Kidney tubule cell (primary cell): ENCODE data around the gene MXI1.
"Not testable (repeated sequence)": the region's sequence is repeated elsewhere in the genome, so short reads cannot be mapped to it uniquely, and the experiment has no call there.

Experiments used
- DNase-seq: peaks from one replicate; pipeline ENCODE4 v3.0.0-alpha.2; 2018; ENCODE audit warnings: low spot score

The MXI1 gene

DNA sequence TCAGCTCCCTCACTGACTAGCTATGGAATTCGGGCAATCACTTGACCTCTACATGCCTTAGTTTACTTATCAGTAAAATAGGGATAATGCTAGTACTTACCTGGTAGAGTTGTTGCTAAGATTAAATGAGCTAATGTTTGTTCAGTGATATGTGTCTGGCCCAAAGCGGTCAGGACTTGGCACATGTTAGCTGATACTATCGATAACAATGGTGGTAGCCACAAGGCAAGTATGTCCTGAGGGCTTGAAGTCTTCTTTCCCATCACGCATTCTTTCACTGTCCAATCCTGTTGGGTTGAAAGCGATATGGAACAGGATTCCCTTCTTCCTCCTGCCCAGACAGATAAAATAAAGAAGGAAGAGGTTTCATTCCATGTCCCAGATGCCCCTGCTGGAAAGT is 25.5 kb upstream of the MXI1 start:
- no peak for DNase-seq

DNA sequence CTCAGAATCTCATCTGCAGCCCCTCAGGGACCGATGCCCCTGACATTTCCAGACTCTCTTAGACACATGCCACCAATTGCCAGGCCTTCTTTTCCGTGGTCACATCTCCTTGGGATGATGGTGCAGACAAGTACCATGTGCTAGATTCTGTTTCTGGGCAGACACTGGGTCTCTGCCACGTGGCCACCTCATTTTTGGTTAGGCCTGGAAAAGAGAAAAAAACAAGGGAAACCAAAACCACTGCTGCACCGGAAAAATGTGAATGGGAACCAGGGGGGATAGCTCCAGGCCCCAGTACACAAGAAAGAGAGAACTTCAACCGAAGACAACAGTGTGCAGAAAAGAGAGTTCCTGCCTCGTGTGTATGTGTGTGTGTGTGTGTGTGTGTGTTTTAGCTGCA is 23.0 kb upstream of the MXI1 start:
- DNase-seq: no peak

DNA sequence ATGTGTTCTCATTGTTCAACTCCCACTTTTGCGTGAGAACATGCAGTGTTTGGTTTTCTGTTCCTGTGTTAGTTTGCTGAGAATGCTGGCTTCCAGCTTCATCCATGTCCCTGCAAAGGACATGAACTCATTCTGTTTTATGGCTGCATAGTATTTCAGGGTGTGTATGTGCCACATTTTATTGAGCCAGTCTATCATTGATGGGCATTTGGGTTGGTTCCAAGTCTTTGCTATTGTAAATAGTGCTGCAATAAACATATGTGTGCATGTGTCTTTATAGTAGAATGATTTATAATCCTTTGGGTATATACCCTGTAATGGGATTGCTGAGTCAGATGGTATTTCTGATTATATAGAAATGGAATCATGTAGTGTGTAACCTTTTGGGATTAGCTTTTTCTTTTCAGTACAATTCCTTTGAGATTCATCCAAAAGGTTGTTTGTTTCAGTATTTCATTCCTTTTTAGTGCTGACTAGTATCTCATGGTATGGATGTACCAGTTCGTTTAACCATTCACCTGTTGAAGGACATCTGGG is 21.7 kb upstream of the MXI1 start:
- DNase-seq: not testable (repeated sequence)

DNA sequence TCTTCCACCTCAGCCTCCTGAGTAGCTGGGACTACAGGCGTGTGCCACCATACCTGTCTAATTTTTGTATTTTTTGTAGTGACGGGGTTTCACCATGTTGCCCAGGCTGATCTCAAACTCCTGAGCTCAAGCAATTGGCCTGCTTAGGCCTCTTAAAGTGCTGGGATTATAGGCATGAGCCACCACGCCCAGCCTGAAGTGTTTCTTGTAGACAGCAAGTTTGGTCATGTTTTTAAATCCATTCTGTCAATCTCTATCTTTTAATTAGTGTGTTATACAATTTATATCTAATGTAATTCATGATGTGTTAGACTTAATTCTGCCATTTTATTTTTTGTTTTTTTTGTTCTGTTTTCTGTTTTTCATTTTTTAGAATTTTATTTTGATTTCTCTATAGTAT is 17.2 kb upstream of the MXI1 start:
- no peak for DNase-seq

DNA sequence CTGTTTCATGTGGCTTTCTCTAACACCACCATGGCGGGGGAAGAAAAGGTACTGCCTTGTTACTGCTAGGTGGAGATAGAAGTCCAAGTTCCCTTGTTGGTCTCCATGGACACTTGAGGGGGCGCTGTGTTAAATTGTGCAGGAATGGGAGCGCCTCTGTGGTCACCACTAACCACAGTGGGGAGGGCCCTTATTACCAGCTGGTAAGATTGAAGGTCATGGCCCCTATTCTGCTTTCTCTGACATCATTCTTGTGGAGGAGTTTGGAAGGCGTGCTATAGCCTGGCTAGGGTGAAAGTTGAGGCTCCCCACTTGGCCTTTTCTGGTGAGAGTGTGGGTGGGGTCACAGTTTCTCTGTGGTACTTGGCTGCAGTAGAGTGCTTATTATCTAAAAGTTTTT is 14.9 kb upstream of the MXI1 start:
- DNase-seq: no peak

DNA sequence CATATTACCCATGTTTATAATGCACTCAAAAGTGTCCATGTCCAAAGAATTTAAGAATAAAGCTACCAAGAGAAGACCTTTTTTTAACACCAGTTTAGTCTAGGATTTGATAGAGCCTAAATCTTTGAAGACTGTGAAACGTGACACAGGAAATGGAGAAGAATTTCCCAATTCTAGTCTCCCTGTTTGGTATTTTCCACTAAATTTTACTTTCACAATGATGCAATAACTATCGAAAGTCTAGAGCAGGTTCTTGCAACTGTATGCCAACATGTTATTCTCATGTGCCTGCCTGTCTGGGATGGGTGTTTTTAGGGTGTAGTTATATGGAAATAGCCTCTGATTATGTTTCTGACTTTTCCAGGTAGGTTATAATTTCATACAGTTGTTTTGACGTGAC is 6.9 kb upstream of the MXI1 start:
- no peak for DNase-seq

DNA sequence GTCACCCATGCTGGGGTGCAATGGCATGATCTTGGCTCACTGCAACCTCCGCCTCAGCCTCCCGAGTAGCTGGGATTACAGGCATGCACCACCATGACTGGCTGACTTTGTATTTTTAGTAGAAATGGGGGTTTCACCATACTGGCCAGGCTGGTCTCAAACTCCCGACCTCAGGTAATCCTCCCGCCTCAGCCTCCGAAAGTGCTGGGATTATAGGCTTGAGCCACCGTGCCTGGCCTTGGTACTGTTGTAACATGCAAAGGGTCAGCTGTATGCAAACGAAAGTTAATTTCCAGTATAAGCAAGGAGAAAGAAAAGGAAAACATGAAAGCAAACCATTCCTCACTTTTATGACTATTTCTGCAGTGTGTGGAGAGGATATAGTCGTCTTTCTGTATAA is 6.4 kb upstream of the MXI1 start:
- not testable (repeated sequence) for DNase-seq

DNA sequence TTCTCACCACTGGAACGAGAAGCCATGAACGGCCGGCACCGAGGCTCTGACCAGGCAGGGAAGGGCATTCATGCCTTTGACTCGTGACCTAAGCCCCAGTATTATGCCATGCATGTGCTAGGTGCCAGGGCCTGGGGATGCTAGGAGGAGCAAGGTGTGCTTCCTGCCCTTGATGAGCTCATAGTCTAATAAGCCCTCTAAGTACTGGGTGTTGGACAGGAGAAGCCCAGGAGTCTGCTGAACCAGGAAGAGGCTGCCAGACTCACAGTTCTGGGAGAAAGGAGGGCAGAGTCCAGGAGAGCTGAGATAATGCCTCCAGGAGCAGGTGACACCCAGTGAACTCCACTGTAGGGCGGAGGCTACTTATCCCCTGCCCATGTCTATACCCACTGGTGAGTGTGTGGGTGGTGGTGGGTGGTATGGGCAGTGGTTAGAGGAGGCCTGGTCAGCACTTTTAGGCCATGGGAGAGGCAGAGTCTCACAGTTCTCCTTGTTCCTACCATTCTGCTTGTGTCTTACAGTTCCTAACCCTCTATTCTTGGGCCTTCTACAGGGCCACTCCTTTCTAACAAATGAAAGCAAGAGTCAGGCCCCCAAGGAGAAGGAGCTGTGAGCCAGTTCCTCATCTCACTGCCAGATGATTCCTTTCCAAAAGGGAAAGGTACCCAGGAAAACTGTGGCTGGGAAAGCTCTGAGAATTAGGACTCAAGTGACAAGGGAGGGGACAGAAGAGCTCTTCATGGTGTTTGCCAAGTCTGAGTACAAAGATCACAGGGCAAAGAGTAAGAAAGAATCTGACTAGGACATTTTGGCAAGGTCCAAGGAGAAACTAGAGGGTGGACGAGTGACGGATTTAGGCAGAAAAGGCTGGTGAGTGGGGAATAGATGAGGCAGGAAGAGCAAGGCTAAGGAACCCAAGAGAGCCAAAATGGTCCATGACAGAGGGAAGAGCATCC is 3.6 kb upstream of the MXI1 start:
- peak; percentile 75 for DNase-seq

DNA sequence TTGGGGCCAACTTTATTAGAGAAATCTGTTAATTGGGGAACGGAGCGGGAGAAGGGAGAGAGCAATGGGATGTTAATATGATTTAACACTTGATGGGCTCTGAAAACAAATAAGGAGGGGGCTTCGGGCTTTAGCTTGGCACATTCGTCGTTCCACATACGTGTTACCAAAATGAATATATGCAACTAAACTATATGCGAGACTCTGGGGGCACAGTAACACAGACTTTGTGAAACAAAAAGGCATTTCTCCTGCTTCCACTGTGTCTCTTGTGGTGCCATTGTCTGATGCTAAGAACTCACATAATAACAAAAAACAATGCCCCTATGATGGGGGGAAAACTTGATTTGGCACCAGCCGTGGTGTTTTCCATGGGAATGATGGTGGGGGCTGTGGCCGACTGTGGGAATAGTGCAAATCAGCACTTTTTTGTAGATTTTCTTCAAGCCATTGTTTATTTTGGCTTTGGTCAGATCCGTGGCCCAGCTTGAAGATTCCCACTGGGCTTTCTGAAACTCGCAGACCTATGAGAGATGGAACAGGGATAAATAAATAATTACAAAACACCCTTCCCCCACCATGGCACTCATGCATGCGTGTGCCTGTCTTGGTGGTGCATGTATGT is 2.2 kb upstream of the MXI1 start:
- DNase-seq: no peak

DNA sequence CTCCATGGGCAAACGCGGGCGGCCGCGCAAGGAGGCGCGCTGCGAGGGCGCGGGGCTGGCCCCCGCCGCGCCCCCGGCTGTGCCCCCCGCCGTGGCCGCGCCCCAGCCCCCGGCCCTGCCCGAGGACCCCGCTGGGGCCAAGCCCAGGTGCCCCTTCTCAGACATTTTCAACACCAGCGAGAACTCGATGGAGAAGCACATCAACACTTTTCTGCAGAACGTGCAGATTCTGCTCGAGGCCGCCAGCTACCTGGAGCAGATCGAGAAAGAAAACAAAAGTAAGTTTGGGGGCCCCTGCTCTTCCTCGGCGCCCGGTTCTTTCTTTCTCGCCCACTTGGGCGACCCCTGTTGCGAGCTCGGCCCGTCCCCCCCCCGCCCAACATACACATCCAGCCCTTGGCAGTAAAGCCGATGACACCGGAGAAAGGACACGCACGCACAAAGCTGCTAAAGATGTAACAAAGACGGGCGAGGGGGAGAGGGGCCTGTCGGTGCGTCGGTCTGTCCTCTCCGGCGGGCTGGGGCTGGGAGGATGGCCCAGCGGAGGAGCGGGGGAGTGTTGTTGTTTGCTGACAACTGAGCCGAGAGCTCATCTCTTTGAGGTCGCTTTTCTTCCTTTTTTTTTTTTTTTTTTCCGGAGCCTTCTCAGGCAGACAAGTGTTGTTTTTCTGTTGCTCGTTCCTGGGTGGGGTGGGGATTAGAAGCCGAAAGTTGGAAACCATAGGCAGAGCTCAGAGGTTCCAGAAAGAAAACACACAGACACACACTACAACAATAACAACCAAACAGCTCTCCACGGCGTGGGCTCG is 604 bp downstream of the MXI1 start:
- peak; percentile 31 for DNase-seq

DNA sequence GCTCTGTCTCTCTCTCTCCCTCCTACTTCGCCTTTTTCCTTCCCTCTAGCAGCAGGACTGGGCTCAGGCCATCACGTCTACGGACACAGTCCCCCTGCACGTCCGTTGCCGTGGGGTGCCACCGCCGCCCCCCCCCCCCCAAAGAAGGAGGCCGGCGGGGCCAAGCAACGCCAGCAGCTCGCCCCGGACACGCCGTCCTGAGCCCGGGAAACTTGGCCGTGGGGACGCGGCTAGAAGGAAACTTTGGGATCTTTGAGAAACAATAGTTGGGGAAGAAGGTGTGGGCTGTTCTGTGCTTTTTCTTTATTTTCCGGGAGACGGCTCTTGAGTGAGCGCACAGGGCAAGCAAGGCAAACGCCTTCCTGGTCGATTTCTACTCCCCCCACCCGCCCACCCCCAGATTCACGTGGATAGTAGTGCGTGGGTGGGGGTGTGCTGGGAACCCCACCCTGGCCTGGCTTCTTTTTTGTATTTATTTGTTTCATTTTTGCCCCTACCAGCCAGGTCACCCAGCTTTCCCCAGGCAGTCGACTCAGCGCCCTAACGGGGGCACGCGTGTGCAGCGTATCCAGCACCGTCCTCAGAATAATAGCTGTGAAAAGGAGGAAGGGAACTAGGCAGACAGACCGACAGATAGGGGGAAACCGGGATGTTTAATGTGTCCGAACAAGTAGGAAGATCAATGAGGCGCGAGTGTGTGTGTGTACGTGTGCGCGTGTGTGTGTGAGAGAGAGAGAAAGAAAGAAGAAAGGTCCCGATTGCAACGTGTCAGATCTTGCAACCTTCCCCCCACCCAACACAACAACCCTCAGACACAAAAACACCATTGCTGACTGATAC is 1.4 kb downstream of the MXI1 start:
- peak; percentile 48 for DNase-seq

DNA sequence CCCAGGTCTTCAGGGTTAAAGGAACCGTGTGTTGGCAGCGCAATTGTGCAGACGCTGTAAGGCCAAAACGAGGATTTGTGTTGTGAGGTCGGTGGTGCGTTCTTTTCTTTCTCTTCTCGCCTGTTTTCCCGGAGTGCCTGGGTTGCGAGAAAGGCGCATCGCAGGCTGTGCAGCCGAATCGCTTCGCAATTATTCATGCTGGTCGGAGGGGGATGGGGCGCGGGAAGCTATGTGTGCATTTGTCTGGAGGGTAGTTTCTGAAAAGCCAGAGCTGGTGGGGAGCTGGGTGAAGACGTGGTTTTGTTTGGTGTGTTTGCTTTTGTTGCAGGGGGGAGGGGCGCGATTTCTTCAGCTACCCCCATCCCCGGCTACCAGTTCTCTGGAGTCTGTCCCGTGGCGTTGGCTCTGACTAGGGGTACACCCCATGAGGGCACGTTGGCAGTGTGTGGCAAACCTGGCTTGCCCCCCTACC is 2.1 kb downstream of the MXI1 start:
- DNase-seq: peak; percentile 80

DNA sequence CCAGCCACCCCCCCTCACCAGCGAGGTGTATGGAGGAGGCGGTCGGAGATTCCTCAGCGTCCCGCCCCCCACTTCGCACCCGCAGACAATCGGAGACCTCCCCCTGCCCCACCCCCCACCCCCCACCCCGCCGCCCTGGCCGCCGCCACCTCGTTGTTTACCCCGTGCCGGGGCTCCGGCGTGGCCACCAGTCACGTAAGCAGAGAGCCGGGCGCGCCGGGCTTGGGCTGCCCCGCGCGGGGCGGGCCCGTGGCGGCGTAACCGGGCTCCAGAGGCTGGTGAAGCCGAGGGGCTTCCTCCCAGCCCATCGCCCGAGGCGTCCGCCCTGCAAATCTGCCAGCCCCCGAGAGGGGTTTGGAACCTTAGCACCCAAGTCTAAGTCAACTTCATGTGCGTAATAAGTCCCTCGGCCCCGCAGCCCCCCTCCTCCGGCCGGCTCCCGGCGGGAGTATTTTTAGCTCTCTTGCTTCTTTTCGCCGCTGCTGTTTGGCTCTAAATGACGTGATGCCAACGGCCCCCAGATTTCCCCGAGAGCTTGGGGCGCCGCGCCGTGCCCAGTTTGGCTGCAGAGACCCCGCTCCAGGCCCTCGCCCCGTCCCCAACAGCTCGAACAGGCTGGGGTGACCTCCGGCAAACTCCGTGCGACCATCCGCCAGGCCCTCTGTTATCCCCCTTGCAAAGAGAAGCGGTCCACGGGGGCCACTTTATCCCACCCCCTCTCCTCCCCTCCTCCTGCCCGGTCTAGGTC is 2.7 kb downstream of the MXI1 start:
- DNase-seq: peak; percentile 56

DNA sequence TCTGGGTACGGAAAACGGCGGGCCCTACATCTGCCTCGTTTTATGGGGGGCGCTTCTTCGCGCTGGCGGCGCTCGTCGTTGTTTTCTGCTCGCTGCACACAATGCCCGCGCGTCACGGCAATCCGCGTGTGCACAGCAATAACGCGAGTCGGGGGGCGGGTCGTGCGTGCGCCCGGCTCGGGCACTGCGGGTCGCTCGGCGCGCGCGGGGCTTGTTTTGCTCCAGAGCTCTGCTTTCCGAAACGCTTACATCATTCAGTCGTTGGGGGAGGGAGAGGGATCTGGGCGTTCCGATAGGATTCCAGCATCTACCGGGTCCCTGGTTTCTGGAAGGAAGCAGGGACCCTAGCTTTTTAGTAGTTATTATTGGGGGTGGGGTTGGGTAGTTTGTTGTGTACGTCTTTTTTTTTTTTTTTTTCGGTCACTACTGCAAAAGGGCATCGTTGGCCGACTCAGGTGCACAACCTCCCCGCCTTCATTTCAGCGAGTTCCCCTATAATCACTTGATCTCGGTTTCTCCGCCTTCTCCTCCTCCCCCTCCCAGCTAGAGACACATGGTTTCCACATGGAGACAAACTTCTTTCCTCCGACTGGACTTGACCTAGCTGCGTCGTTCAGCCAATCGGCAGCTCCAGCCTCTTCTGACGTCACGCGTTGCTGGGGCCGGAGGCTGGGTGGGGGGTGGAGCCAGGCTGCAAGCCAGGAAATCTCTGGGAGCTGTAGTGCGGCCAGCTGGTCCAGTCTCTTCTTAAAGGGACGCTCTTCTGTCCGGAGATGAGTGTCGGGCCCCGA is 3.5 kb downstream of the MXI1 start:
- DNase-seq: peak; percentile 98

DNA sequence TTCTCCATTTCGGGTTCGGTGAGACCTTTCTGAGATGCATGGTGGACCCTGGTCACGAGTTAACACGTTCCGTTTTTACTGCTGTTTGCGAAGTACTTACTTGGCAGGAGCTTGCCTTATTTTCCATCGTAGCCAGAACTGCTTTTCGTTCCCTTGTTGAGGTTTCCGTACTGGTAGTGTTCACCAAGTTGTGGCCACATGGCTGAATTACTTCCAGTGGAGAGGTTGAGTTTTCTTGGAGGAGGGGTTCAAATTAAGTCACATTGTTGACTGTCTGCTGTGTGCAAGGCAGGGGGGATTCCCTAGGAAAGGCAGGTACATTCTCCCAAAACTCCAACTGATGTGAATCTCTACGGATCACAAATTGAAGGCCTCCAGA is 4.0 kb downstream of the MXI1 start:
- DNase-seq: no peak

DNA sequence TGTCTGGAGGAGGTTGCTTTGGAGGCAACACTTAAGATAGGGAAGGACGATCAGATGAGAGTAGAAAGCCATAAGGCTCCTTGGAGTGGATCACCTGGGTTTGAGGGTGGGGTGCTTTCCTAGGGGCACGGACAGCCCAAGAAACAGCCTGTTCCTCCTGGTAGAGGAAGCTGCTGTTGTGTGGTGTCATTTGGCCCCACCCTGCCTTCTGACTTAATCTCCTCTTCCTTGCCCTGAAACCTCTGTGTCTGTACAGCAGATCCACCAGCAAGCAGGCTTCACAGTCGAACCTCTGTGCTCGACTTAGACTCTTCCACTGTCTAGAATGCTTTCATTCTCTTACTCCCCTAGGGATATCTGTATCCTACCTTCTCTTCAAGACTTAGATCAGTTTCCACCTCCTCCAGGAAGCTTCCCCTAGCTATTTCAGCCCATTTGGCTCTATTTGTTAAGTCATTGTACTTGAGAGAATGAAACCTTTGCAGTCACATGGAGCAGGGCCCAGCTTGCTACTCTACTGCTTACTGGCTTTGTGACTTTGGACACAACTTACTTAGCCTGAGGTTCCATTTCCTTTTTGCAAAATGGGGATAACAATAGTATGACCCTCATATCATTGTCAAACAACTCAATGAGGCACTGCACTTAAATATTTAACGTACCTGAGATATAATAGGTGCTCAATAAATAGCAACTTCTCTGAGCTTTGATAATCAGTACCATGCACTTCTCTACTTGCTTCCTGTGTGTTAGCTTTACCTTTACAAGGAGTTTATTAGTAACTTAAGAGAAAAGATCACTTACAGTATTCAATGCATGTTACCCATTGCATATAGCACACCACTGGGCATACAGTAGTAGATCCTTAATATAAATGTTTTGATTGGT is 5.0 kb downstream of the MXI1 start:
- DNase-seq: no peak

DNA sequence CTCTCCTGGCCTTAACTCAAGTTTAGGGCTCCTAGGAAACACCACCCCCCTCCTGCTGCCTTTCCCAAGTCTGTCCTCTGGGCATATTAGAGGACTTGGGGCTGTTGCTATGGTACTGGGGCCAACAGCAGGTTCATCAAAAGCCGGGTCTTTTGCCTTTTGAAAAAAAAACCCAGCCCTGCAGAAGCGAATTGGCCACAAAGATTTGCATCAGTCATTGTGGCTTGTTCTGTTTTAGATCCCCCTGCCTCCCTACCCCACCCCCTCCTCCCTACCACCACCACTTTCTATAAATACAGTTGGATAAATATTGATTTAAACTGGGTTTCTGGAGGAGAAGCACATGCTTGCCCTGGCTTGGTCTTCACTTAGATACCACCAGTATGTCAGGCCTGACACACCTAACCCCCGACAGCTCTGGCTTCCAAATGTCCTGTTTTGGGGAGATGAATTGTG is 7.0 kb downstream of the MXI1 start:
- no peak for DNase-seq

DNA sequence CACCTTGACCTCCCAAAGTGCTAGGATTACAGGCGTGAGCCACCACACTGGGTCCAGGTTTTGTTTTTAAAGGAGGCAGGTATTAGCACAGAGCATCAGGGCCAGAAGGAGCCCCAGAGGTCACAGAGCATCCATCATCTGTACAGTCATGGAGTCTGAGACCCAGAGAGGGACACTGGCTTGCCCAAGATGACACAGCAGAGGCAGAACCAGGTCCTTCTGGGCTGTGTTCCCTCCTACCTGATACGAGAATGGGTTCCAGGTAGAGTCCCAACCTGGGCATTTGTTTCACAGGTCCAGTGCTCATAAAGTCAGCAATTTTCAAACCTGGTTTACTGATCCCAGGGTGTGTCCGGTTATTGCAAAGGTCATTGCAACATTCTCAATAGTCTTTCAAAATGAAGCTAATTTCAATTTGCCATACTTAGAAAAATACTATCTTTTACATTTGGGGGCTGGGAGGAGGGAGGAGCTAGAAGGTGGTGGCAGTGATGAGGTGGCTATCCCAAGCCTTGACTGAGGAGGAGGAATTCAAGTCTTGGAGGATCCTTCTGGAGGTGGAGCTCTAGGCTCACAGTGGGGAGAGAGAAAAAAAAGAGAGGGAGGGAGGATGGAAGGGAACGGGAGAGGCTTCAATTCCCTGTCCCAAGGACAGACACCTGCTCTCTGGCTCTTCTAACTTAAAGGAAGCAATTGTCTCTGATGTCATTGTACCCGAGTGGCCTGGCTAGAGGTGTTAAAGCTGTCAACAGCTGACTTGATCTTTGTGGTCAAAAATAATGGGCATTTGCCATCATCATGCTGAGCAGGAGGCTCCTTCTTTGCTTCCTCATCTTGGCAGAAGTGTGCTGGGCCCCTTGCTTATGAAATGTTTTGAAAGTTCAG is 8.1 kb downstream of the MXI1 start:
- no peak for DNase-seq
